Choroid plexus epithelial cell (primary cell): Measurements from ENCODE around the gene SLC25A3.
A peak's percentile ranks its signal among the peaks of the same experiment; 100 is the strongest.
"Not testable (repeated sequence)": the region's sequence is repeated elsewhere in the genome, so short reads cannot be mapped to it uniquely, and the experiment has no call there.

Source experiments
- DNase-seq: peaks from one replicate; pipeline ENCODE4 v3.0.0-alpha.2; 2010; ENCODE audit warnings: low read depth
- H3K4me3 ChIP-seq: 2 replicates; pipeline ENCODE4 v1.5.1; 2011; ENCODE audit warnings: low read depth, mild to moderate bottlenecking, control low read depth, low read length, moderate library complexity
- CTCF ChIP-seq: conservative IDR thresholded peaks from 2 replicates; pipeline ENCODE4 v1.5.1; 2011; ENCODE audit warnings: low read depth, mild to moderate bottlenecking, control low read depth, inconsistent platforms, low read length, moderate library complexity

The SLC25A3 gene

GRCh38 chr12:98593351-98594049, at the start of gene SLC25A3:
Gene SLC25A3, plus strand, starts transcription at chr12:98593686. Its CDS starts 293 bp downstream, at chr12:98593979.
- no peak for TF ChIP-seq CTCF
- DNase-seq: peak; percentile 99

GRCh38 chr12:98543701-98544100, 49.8 kb upstream of the SLC25A3 start:
- no peak for DNase-seq
- no peak for TF ChIP-seq CTCF
- no peak overlapping the region for H3K4me3 ChIP-seq

More at GRCh38 chr12:98593351-98594049, at the start of gene SLC25A3:
- peak within 1 kb of the TSS; percentile 99 for H3K4me3 ChIP-seq

GRCh38 chr12:98544751-98545150, 48.7 kb upstream of the SLC25A3 start:
- H3K4me3 ChIP-seq: no peak overlapping the region
- DNase-seq: peak; percentile 42
- TF ChIP-seq CTCF: no peak

DNA sequence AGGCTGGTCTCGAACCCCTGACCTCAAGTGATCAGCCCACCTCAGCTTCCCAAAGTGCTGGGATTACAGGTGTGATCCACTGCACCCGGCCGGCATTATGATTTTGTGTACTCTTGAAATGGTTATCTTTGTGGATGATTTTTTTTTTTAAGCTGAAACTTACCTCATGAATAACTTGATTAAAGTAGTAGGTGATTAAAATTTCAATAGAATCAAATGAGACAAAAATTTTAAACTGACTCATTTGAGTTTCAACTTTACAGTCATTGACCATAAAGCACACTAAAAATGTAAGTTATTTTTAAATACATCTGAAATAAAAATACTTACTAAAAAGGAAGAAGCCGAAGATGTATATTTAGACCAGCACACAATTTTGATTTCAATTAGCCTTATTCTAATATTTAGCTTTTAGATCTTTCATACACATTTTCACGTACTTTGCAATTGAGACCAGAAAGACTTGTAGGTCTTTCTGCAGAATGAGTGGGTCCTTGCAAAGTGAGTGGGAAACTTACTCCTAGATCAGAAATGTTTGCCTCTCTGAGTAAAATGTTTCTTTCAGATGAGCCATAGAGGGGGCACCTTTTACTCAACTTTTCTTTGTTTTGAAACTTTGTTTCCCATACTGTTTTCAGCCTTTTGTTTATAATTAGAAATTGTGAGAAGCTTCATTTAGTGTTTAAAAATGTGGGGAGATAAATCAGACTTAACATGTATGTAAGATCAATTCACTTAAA, 43.9 kb upstream of the SLC25A3 start:
- no peak overlapping the region for H3K4me3 ChIP-seq
- no peak for TF ChIP-seq CTCF
- no peak for DNase-seq

- no peak for DNase-seq
- no peak overlapping the region for H3K4me3 ChIP-seq
- TF ChIP-seq CTCF: no peak
Observed at GRCh38 chr12:98551787-98552186, 41.7 kb upstream of the SLC25A3 start.

GRCh38 chr12:98558097-98558496, 35.4 kb upstream of the SLC25A3 start:
- not testable (repeated sequence) for H3K4me3 ChIP-seq, DNase-seq

GRCh38 chr12:98559666-98560065, 33.8 kb upstream of the SLC25A3 start:
- no peak for DNase-seq
- no peak overlapping the region for H3K4me3 ChIP-seq
- no peak for TF ChIP-seq CTCF
